Keratinocyte (primary cell): ENCODE results near the gene DMD. TPM values are rescaled to one million over a fixed set of nuclear protein-coding genes. Genes with fewer than 3 reads are reported as not detected.

Experiments used
- DNase-seq: peaks from one replicate; pipeline ENCODE4 v3.0.0-alpha.2; 2011; ENCODE audit warnings: low read depth, missing footprints, low spot score
- FAIRE-seq: peaks from 2 replicates; lab custom pipeline; 2011; peaks lifted over from hg19 to GRCh38; lab: Jason Lieb, UNC
- H2AFZ ChIP-seq: 2 replicates; pipeline ENCODE4 v1.6.0; 2012; ENCODE audit warnings: low read length, control low read depth, inconsistent platforms; ENCODE audit not compliant: control insufficient read depth
- H3K27ac ChIP-seq: 2 replicates; pipeline ENCODE4 v1.5.1; 2011; ENCODE audit warnings: low read length; ENCODE audit not compliant: control insufficient read depth, insufficient read depth
- H3K27me3 ChIP-seq: 3 replicates; pipeline ENCODE4 v1.6.0; 2011; ENCODE audit warnings: low read length; ENCODE audit not compliant: control insufficient read depth, insufficient read depth; ENCODE audit errors: extremely low read depth
- H3K36me3 ChIP-seq, 2 experiments: 2 replicates in 1 of 2; 3 replicates in 1 of 2; pipeline ENCODE4 v1.5.1; 2011; ENCODE audit warnings: low read length in 2 of 2, mild to moderate bottlenecking in 1 of 2; ENCODE audit not compliant: control insufficient read depth in 2 of 2, insufficient read depth in 2 of 2; ENCODE audit errors: extremely low read depth in 1 of 2
- H3K4me1 ChIP-seq: 3 replicates; pipeline ENCODE4 v1.5.1; 2011; ENCODE audit warnings: low read length; ENCODE audit not compliant: control insufficient read depth, insufficient read depth; ENCODE audit errors: extremely low read depth
- H3K4me2 ChIP-seq: 3 replicates; pipeline ENCODE4 v1.6.0; 2011; ENCODE audit warnings: low read depth, low read length; ENCODE audit not compliant: control insufficient read depth, insufficient read depth; ENCODE audit errors: extremely low read depth
- H3K4me3 ChIP-seq, 3 experiments: fragments of 200-600 bp in 1 of 3; sonication (generic) in 1 of 3; 2 replicates in 2 of 3; 3 replicates in 1 of 3; pipeline ENCODE4 v1.5.1; 2011 to 2016; ENCODE audit warnings: low read length in 3 of 3, mild to moderate bottlenecking in 3 of 3, control low read depth in 2 of 3, inconsistent platforms in 1 of 3, low read depth in 1 of 3, mixed read lengths in 1 of 3, mixed run types in 1 of 3, moderate library complexity in 1 of 3; ENCODE audit not compliant: control insufficient read depth in 2 of 3, insufficient read depth in 2 of 3; ENCODE audit errors: extremely low read depth in 1 of 3
- H3K79me2 ChIP-seq: 2 replicates; pipeline ENCODE4 v1.6.0; 2012; ENCODE audit warnings: low read length; ENCODE audit not compliant: control insufficient read depth, insufficient read depth
- H3K9ac ChIP-seq: 3 replicates; pipeline ENCODE4 v1.6.0; 2011; ENCODE audit warnings: low read length; ENCODE audit not compliant: control insufficient read depth, insufficient read depth; ENCODE audit errors: extremely low read depth
- H3K9me1 ChIP-seq: 3 replicates; pipeline ENCODE4 v1.6.0; 2011; ENCODE audit warnings: low read length; ENCODE audit not compliant: control insufficient read depth, insufficient read depth; ENCODE audit errors: extremely low read depth
- H3K9me3 ChIP-seq: 2 replicates; pipeline ENCODE4 v1.5.1; 2012; ENCODE audit warnings: low read depth, low read length; ENCODE audit not compliant: control insufficient read depth
- H4K20me1 ChIP-seq: 3 replicates; pipeline ENCODE4 v1.6.0; 2011; ENCODE audit warnings: low read length; ENCODE audit not compliant: control insufficient read depth, insufficient read depth; ENCODE audit errors: extremely low read depth
- EZH2 ChIP-seq: IDR thresholded peaks from one replicate; pipeline ENCODE4 v1.6.1; 2012; ENCODE audit warnings: inconsistent platforms, mild to moderate bottlenecking, low read length, moderate library complexity
- dilution Hi-C: fragments of 300-500 bp; cut with MboI; formaldehyde crosslinking; loops from one replicate; pipeline ENCODE4 v1.7.0; 2020; ENCODE audit warnings: low sequenced_read_pairs; ENCODE audit not compliant: extremely low pct_ligation_motif_present
- polyA plus RNA-seq, 5 experiments: library from polyadenylated mRNA; depleted of rRNA in 3 of 5; stranded (reverse) in 3 of 5; stranded (forward) in 1 of 5; unstranded in 1 of 5; fragments of >200 nt; gene quantifications; 1 replicate in 1 of 5; 2 replicates in 3 of 5; 3 replicates in 1 of 5; pipeline versions ENCODE4 v1.2.1 to v1.2.3, GENCODE V29; 2011 to 2012; ENCODE audit warnings: missing spikeins in 2 of 5, low read depth in 1 of 5, low replicate concordance in 1 of 5
- TF ChIP-seq, protein P1 (sequence below), 3 experiments: IDR thresholded peaks in 1 of 3; conservative IDR thresholded peaks in 1 of 3; optimal IDR thresholded peaks in 1 of 3; 2 replicates in 2 of 3; 3 replicates in 1 of 3; pipeline versions ENCODE3 to v1.5.1; 2011; ENCODE audit warnings: low read length in 3 of 3, mild to moderate bottlenecking in 3 of 3, moderate library complexity in 2 of 3, control low read depth in 1 of 3, inconsistent platforms in 1 of 3; ENCODE audit not compliant: insufficient read depth in 2 of 3; ENCODE audit errors: extremely low read depth in 1 of 3

The DMD gene
- polyA plus RNA-seq, 1 donor (not counting 4 experiments of a cell fraction or from before 2014, with no cell fraction given), result 8.9 TPM

DNA sequence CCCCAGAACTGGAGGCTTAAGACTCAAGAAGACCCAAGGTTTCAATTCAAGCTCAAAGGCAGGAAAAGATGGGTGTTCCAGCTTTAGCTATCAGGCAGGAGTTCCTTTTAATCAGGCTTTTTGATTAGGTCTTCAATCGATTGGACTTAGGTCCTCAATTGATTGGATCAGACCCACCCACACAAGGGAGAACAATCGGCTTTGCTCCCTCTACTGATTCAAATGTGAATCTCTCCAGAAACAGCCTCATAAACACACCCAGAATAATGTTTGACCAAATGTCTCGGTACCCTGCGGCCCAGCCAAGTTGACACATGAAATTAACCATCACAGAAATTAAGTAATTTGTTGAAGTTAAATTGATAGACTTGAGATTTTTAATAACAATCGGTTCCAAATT, 1222.4 kb downstream of the DMD start:
- Histone ChIP-seq H3K9me1 (no peaks in the 10 kb centered on the region), H3K4me2 (no peak overlapping the region), H3K27ac (no peak overlapping the region), H3K9me3 (peaks cover 3% of the 10 kb centered on the region), H3K27me3 (no peaks in the 10 kb centered on the region), H3K9ac (no peak overlapping the region), H3K4me3 (no peak overlapping the region), H3K79me2 (no peaks in the 10 kb centered on the region), H4K20me1 (no peaks in the 10 kb centered on the region), H3K4me1 (no peaks in the 10 kb centered on the region), H2AFZ (no peak overlapping the region), H3K36me3 (no peaks in the 10 kb centered on the region)
- dilution Hi-C loops, result no loop called here
- no peak for TF ChIP-seq EZH2
- TF ChIP-seq, protein P1, sequence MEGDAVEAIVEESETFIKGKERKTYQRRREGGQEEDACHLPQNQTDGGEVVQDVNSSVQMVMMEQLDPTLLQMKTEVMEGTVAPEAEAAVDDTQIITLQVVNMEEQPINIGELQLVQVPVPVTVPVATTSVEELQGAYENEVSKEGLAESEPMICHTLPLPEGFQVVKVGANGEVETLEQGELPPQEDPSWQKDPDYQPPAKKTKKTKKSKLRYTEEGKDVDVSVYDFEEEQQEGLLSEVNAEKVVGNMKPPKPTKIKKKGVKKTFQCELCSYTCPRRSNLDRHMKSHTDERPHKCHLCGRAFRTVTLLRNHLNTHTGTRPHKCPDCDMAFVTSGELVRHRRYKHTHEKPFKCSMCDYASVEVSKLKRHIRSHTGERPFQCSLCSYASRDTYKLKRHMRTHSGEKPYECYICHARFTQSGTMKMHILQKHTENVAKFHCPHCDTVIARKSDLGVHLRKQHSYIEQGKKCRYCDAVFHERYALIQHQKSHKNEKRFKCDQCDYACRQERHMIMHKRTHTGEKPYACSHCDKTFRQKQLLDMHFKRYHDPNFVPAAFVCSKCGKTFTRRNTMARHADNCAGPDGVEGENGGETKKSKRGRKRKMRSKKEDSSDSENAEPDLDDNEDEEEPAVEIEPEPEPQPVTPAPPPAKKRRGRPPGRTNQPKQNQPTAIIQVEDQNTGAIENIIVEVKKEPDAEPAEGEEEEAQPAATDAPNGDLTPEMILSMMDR (optimal IDR thresholded peaks at IDR 0.05 in 1 of 3, IDR thresholded peaks at IDR 0.05 in 1 of 3, conservative IDR thresholded peaks at IDR 0.05 in 1 of 3; ENCODE audit: extremely low read depth in 1 of 3, insufficient read depth in 2 of 3, low read length in 3 of 3), result no peak
- DNase-seq (no peak), FAIRE-seq (no peak)

DNA sequence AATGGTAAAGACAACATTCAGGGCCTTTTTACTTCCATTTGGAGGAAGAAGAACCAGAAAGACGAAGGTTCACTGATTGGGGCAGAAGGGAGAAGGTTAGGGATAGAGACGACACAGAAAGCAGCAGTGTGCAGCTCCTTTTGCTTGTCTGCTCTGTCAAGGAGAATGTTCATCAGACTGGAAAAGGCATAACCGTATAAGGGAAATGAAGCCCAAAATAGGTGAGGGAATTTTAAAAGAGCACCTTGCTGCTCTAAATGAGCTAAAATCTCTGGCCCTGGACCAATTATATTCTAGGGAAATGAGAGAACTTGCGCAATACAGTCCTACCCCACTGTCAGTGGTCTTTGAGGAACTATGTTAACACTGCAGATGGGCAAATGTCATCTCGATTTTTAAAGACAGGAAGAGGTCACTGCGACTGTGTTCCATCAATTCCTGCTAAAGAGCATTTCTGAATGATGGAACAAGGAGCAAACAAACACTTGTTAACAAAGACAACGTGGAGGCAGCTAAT, 1229.7 kb downstream of the DMD start:
- Histone ChIP-seq H3K27ac (no peak overlapping the region), H3K79me2 (no peaks in the 10 kb centered on the region), H3K27me3 (no peaks in the 10 kb centered on the region), H3K4me2 (no peak overlapping the region), H2AFZ (no peak overlapping the region), H3K36me3 (no peaks in the 10 kb centered on the region), H3K9ac (no peak overlapping the region), H3K9me1 (no peaks in the 10 kb centered on the region), H3K4me3 (no peak overlapping the region), H3K4me1 (no peaks in the 10 kb centered on the region), H4K20me1 (no peaks in the 10 kb centered on the region), H3K9me3 (no peaks in the 10 kb centered on the region)
- DNase-seq (no peak), FAIRE-seq (no peak)
- TF ChIP-seq, protein P1 (optimal IDR thresholded peaks at IDR 0.05 in 1 of 3, IDR thresholded peaks at IDR 0.05 in 1 of 3, conservative IDR thresholded peaks at IDR 0.05 in 1 of 3; ENCODE audit: extremely low read depth in 1 of 3, insufficient read depth in 2 of 3, low read length in 3 of 3), result no peak
- TF ChIP-seq EZH2, result no peak
- dilution Hi-C loops, result no loop called here
